NOMO-1 (cell line): ENCODE measurements around the gene INSYN2B.

Experiments used
- DNase-seq, 2 experiments: peaks; one replicate each; lab custom pipeline; 2025; ENCODE audit not compliant: unreplicated experiment in 2 of 2; lab: John Stamatoyannopoulos, UW

INSYN2B gene

DNA sequence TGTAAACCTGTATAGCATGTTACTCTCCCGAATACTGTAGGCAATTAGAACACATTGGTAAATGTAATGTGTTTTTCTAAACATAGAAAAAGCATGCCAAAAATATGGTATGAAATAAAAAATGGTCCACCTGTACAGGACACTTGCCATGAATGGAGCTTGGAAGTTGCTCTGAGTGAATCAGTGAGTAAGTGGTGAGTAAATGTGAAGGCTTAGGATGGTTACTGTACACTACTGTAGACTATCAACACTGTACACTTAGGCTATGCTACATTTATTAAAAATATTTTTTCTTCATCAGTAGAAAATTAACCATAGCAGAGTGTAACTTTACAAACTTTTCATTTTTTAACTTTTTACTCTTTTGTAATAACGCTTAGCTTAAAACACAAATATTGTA, 41.9 kb downstream of the INSYN2B start:
- no peak for DNase-seq

DNA sequence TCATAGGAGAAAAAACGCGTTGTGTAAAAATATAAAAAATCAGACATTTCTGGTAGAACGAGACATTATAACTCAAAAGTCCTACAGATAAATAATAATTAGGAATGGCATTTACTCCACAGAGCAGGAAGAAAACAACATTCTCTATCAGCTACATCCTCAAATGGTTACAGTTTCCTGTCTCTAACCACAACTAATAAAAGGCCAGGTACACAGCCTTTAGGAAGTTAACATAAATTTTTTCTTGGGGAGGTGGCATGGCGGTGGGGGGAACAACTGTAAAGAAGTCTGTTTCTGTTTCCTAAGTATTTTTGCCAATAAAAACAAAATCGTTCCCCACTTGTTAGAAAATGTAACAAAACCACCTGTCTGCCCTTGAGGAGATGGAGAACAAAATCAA, 44.5 kb downstream of the INSYN2B start:
- no peak for DNase-seq

- no peak for DNase-seq
Measured at GRCh38 chr5:169934990-169935389, 45.3 kb downstream of the INSYN2B start.

DNA sequence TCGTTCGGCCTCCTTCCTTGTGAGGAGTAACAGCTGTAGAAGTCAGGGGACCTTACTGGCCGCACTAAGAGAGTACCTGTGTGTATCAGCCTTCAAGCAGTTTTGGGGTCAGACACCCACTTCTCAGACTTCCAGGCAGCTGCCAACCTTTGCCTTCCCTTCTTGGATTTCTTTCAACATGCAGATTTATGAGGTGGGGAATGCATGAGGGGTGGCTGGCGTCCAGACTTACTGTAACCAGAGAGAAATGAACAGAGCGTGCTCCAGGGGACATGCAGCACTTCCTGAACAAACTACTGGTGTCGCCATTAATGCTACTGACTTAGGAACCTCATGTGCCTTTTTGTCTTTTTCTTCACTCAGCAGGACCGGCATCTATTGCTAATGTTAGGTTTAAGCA, 46.7 kb downstream of the INSYN2B start:
- no peak for DNase-seq

DNA sequence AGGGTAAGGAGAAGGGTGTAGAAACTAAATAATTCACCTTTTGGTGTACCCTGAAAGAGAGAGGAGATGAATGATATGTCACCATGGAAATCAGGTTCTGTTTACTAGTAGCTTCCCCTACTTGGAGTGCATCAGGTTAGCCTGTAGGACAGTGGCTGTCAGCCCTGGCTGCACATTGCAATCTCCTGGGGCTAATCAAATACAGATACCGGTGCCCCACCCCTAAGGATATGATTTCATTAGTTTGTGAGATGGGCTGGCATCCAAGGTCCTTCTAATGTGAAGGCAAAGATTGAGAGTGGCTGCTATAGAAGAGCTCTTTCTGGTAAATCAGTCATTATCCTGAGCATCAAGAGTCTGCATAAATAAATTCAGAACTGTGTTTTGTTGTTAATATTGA, 47.2 kb downstream of the INSYN2B start:
- DNase-seq, result no peak

DNA sequence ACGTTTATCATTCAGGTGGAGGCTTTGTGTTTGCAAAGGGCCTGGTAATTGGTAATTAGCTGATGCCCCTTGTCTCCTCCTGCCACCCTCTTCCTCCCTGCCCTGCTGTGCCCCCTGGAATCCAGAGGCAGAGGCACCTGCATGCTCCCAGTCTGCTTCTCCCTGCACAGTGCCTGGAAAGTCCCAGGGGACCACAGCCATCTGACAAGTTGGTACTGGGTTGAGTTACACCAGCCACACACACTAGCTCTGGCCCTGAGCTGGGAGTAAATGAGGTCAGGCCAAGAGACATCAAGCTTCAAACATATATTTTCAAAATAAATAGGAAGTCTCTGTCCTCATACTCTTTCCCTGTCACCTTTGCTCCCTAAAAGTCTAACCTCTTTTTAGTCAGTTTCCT, 56.3 kb downstream of the INSYN2B start:
- DNase-seq, result no peak

- no peak for DNase-seq
Measured at GRCh38 chr5:169922474-169922873, 57.8 kb downstream of the INSYN2B start.

- DNase-seq, result no peak
Measured at GRCh38 chr5:169921949-169922348, 58.3 kb downstream of the INSYN2B start.

DNA sequence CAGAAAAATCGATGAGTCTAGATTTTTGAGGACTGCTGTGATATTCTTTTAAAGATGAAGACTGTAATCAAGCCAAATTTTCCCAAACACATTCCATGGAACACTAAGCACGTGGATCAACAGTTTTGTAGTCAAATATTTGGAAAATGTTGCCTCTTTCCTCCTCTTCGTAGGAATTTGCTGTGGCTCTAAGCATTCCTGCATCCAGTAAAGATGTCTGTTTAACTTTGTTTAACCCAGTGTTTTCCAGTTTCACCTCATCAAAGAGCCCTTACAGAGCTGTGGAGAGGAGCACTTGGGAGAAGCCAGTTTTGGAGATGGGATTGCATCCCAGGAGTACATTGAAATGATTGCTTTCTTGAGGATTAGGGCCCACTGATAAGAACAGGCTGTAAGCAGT, 58.9 kb downstream of the INSYN2B start:
- DNase-seq, result no peak

DNA sequence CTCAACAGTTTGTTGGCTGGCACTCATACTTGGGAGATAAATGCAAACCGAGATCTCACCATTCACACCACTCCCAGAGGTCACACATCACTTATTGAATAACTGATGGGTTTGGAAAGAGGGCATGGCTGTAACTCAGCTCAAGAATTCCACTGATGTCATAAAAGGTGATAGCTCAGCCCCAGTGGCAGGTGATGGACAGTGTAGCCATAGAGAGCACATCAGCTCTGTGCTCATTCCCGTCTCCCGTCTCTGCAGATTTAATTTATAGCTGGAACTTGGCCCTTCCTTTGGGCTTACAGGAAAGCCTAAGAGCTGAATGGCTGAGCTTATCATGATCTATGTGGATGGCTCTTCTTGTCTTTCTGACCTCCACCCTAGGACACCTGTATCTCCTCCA, 59.8 kb downstream of the INSYN2B start:
- no peak for DNase-seq

DNA sequence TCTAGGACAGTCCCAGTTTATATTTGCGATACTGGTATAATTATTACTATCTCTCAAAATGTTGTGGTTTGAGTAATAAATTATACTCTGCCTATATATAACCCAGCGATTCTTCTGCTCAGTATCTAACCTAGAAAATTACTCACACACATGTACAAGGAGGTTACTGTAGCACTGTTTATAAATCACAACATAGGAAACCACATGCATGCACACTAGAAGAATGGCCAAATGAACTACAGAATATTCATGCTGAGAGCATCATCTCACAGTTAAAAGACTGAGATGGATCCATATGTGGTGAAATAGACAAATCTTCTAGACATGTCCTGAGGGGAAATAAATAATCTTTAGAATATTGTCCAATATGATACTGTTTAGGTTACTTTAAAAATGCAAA, 62.1 kb downstream of the INSYN2B start:
- no peak for DNase-seq

DNA sequence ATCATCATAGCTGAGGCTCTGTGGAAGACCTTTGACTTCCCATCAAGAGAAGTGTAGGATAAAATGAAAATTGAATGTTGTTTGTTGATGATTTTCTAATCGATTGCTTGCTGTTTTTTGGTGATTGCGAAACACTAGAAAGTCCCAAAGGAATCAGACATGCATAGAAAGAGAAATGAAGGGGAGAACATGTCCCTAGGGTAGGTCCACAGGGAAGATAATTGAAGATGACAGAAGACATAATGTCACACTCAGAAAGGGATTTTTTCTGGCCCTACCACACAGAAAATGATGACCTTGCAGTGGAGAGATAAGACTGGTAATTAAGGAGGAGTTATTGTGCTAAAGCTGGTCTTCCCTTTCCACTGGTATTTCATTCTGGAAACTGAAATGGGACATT, 62.8 kb downstream of the INSYN2B start:
- no peak for DNase-seq

DNA sequence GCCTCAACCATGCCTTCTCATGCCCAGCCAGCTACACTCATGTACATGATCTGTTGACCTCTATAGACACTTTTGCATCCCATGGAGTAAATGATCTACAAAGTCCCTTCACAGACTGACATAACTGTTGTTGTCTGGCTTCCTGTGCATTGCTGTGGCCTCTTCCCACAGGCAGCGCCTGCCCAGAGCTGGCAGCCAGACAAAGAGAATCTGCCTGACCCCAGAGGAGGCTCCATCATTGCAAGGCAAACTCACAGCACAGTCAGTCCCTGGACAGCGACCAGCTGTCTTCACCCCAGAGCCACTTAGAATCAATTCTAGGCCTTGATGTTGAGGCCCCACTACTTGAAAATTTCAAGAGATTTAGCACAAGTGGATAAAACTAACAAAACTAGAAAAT, 65.5 kb downstream of the INSYN2B start:
- DNase-seq, result no peak

DNA sequence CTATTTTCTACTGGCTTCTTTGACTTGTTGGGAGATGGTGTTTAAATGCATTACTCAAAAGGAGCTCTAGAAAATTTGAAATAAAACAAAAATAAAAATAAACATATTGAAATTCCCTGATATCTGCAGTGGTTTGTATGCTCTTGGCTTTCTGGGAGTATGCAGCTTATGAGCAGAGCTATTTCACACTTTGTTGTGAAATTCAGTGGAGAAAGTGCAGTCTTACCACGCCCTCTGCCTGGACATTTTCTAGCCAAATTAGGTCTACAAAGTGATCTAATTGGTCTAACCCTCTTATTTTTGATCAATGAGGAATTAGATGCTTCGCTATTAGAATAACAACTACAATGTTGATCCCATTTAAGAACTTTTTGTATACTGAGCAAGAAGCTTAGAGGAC, 66.8 kb downstream of the INSYN2B start:
- no peak for DNase-seq

GRCh38 chr5:169911448-169912212, 68.7 kb downstream of the INSYN2B start:
- DNase-seq, result no peak

DNA sequence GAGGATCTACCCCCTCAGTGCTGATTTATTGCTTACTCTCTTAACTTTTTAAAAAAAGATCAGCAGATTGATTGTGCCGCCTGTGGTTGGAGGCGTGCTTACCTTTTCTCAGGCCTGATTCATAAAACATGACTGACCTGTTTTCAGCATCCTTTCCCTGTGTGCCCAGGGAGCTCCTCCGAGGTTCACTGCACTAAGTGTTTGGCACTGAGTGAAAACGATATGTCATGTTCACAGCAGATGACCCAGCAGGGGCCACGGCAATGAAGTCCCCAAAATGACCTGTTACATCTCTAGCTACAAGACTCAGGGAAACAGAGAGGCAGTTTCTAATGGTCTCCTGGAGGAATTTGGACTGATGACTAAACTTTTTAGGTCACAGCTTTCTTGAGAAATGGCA, 69.9 kb downstream of the INSYN2B start:
- DNase-seq, result no peak

DNA sequence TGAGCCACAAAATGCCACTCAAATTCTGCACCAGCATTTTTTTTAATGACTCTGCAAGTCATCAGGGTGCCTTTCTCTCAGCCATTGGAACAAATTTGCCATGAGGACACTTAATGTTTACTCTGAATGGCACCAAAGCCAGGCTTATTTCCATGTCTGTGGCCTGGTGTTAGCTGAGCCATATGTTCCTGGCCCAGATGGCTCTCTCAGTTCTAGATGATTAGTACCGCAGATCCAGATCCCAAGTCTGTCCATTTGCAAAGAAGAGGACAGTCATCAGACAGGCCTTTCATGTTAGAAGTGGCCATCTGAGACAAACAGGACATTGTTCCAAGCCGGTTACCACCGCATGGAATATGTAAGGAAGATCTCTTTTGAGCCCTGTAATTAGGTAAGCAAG, 70.3 kb downstream of the INSYN2B start:
- no peak for DNase-seq

DNA sequence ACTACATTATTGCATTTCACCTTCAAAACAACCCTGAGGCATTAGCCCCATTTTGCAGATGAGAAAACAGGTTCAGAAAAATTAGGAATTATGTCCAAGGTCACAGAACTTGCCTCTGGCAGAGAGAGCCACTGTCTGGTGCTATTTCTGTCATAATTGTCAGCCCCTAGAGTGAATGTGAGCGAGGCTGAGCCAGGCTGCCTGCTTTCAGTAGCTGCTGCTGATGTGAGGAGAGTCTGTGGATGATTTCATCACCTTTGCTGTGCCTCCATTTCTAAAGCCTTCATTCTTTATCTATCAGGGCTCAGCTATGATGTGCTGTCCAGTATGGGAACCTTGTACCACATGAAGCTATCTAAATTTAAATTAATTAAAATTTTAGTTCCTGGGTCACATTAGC, 71.4 kb downstream of the INSYN2B start:
- no peak for DNase-seq

DNA sequence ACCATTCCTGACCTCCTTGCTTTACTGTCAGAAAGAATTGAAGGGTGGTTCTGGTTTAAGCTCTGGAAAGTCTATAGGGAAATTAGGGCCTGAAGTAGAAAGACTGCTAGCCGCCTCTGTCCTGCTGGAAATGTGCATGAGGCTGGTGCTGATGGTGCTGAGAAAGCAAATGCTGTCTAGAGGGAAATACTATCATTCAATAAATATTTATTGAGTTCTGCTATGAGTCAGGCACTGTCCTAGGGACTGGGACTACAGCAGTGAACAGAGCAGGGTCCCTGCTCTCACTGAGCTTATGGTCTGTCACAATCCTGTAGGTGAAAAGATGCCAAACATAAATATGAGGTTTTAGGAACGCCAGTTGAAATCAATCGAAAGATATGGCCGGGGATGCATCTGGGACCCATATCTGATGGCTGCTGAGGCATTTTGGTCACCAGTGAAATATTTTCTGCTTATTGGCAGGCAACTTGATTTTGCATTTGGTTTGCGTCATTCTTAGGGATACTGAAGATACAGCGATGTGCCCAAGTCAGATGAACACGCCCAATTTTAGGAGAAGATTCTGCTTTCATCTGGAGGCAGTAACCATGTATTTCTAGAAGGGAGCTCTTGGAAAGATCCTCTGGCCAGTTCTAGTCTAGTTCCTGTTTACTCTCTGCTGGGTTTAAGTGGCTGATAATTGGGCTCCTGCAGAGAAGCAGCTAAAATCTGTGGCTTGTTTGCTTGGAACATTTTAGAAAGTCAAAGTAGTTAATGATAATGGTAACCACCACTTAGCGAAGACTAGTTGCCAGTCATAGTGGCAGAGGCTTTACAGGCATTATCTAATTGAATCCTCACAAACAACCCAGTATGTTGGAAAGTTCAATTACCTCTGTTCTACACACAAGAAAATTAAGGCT, 73.3 kb downstream of the INSYN2B start:
- no peak for DNase-seq

- no peak for DNase-seq
Measured at GRCh38 chr5:169905017-169905416, 75.3 kb downstream of the INSYN2B start.

GRCh38 chr5:169904508-169904907, 75.8 kb downstream of the INSYN2B start:
- no peak for DNase-seq

- no peak for DNase-seq
Measured at GRCh38 chr5:169904059-169904458, 76.2 kb downstream of the INSYN2B start.
